Measurements from ENCODE around the gene BTAF1. TPM values are rescaled to one million over a fixed set of nuclear protein-coding genes. Genes with fewer than 3 reads are reported as not detected.

The BTAF1 gene
- total RNA-seq, 2 experiments from 2014 or later, result 42.6 to 43.6 TPM

DNA sequence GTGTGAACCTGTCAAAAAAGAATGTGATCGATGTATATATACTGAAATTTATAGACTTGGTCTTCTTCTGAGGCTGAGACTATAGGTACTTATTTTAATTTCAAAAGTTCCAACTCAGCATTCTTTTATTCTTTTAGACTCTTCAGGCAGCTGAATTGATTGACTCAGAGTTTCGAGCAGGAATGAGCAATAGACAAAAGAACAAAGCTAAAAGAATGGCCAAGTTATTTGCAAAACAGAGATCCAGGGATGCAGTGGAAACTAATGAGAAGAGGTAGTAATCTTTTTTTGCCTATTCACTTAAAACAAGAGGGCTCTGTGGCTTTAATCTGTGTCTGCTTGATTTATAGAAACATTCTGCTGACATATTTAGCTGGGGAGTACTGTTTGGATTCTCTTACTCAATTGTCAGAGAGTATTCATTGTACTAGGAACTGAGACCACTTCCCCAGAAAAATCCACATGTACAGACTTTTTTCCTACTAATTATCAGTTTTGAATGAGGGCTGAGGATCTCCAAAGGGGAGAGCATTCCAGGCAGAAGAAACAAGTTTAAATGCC lies 30.1 kb downstream of the BTAF1 start:
- intact Hi-C loops (cut with micrococcal nuclease), result no loop called here
- Mint-ChIP-seq H3K36me3 (ENCODE audit: low read depth) (peaks cover 38% of the 10 kb centered on the region), H3K27me3 (ENCODE audit: low read depth) (no peaks in the 10 kb centered on the region), H3K4me1 (ENCODE audit: low read depth) (no peaks in the 10 kb centered on the region), H3K4me3 (no peak overlapping the region), H3K27ac (no peak overlapping the region), H3K9me3 (no peaks in the 10 kb centered on the region)
- CTCF ChIA-PET, result no interaction called here
- DNase-seq, result no peak

DNA sequence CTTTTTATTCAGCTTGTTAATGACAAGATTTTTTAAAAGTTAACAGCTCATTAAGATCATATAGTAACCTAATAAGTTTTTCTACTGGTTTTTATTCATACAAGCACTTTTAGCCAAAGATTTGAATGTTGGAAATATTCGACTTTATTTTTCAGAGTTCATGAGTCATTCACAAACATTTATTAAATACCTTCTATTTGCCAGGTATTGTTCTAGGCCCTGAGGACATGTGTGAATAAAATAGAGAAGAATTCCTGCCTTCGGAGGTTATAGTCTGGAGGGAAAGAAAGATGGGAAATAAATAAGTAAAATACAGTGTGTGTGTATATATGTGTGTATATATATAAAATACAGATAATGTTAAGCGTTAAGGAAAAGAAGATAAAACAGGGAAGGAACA lies 31.5 kb downstream of the BTAF1 start:
- CTCF ChIA-PET, result no interaction called here
- Mint-ChIP-seq H3K27me3 (ENCODE audit: low read depth) (no peaks in the 10 kb centered on the region), H3K4me1 (ENCODE audit: low read depth) (no peaks in the 10 kb centered on the region), H3K36me3 (ENCODE audit: low read depth) (peaks cover 43% of the 10 kb centered on the region), H3K4me3 (no peak overlapping the region), H3K9me3 (no peaks in the 10 kb centered on the region), H3K27ac (no peak overlapping the region)
- DNase-seq, result no peak
- intact Hi-C loops (cut with micrococcal nuclease), result no loop called here

DNA sequence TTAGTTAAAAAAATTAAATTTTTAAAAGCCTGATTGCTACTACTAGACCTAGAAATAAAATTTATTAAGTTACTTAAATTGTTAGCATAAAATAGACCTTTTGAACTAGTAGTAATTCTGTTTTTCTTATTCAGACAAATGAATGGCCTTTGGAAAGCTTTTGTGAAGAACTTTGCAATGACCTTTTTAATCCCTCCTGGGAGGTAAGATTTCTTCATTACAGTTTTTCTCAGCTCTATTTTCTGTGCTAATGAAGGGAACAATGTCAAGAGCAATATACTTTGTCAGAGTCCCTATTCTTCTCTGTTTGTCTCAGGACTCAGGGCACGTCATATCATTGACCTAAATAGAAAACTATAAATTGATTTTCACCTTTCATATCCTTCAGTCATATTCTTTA lies 33.5 kb downstream of the BTAF1 start:
- Mint-ChIP-seq H3K36me3 (ENCODE audit: low read depth) (peaks cover 42% of the 10 kb centered on the region), H3K27me3 (ENCODE audit: low read depth) (no peaks in the 10 kb centered on the region), H3K4me3 (no peak overlapping the region), H3K4me1 (ENCODE audit: low read depth) (no peaks in the 10 kb centered on the region), H3K27ac (no peak overlapping the region), H3K9me3 (no peaks in the 10 kb centered on the region)
- no peak for DNase-seq
- intact Hi-C loops (cut with micrococcal nuclease), result no loop called here
- CTCF ChIA-PET, result no interaction called here

DNA sequence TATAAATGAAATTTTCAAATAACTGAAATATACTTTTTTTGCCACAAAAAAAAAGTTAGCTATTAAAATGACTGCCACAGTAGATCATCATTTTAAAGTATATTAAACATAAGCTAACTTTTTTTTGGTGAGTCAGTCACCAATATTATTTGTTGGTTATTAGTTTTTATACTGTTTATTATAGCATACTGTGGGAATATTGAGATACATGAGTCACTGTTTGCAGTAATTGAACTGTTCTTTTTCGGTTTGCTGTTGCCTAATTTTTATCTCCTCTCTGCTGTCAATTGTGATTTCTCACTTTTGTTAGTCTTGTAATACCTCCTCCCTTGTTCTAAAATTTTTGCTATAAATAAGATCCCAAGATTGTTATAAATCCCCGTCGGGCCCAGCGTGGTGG lies 45.7 kb downstream of the BTAF1 start:
- intact Hi-C loops (cut with micrococcal nuclease), result no loop called here
- Mint-ChIP-seq H3K9me3 (no peaks in the 10 kb centered on the region), H3K4me3 (no peak overlapping the region), H3K27me3 (ENCODE audit: low read depth) (no peaks in the 10 kb centered on the region), H3K4me1 (ENCODE audit: low read depth) (peaks cover 15% of the 10 kb centered on the region), H3K27ac (no peak overlapping the region), H3K36me3 (ENCODE audit: low read depth) (peaks cover 33% of the 10 kb centered on the region)
- CTCF ChIA-PET, result no interaction called here
- no peak for DNase-seq

DNA sequence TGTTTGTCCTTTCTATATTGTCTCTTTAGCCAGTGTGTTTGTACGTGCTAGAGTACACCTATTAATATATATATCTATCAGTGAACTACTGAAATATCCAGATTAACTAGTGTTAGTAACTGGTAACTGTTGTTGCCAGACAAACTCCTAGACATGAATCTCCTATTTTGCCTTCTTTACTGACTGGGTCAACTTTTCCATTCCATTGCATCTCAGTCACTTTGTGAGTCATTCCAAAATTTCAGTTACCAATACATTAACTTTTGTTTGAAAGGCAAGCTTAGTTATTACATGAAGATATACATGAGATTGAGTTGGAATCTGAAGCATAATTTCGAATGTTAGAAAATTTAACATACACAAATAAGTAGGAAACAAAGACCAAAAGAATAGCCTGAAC lies 51.4 kb downstream of the BTAF1 start:
- intact Hi-C loops (cut with micrococcal nuclease), result loop anchor here (1.0 to 2.0 kb wide), 5 partner anchors 12 to 176 kb away; partner anchors contain the start of gene BTAF1
- Mint-ChIP-seq H3K36me3 (ENCODE audit: low read depth) (peaks cover 29% of the 10 kb centered on the region), H3K27ac (peak overlapping the region; percentile 73), H3K27me3 (ENCODE audit: low read depth) (no peaks in the 10 kb centered on the region), H3K9me3 (no peaks in the 10 kb centered on the region), H3K4me3 (no peak overlapping the region), H3K4me1 (ENCODE audit: low read depth) (peaks cover 37% of the 10 kb centered on the region)
- no peak for DNase-seq
- CTCF ChIA-PET, result no interaction called here

DNA sequence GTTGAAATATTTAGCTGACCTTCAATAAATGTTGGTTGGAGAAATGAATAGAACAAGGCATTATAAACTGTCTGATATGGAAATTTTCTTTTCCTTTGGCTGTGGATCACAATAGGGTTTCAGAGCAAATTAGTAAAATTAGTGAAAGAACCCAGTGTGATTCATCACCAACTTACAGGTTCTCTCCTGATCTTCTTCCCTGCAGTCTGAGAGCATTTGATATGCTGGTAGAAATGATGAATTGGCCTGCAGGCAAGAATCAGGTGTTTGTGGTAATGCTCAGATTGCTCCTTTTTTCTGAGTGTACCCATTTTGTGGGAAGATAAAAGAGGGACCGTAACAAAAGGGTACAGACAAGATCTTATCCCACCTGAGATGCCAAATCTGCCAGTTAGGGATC lies 51.9 kb downstream of the BTAF1 start:
- Mint-ChIP-seq H3K27ac (peak overlapping the region; percentile 73), H3K4me1 (ENCODE audit: low read depth) (peaks cover 37% of the 10 kb centered on the region), H3K27me3 (ENCODE audit: low read depth) (no peaks in the 10 kb centered on the region), H3K36me3 (ENCODE audit: low read depth) (peaks cover 26% of the 10 kb centered on the region), H3K4me3 (no peak overlapping the region), H3K9me3 (no peaks in the 10 kb centered on the region)
- DNase-seq, result no peak
- CTCF ChIA-PET, result no interaction called here
- intact Hi-C loops (cut with micrococcal nuclease), result loop anchor here (1.0 to 2.0 kb wide), 5 partner anchors 12 to 176 kb away; partner anchors contain the start of gene BTAF1

DNA sequence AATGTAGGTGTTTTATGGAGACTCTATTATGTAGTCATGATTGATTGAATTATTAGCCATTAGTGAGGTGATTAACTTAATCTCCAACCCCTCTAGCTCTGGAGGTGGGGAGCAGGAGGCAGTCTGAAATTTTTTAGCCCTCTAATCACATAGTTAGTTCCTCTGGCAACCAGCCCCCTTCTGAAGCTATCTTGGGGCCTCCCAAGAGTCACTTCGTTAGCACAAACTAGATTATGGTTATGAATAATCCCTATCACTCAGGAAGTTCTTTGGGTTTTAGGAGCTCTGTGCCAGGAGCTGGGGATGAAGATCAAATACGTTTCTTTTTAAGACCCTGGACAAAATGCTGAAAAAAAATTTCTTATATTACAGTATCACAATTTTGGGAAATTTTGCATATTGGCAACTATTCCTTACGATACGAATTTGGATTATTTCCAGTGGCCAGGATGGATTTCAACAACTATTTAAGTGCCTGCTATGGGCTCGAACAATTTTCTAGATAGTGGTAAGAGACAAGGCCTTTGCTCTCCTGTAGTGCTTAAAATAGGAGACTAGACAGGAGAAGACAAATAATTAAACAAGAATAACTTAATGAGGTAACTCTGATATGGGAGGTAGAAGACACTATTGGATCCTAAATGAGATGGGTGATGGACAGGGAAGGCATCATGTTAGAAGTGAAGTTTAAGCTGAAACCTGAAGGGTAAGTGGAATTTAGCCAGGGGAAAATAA lies 52.9 kb downstream of the BTAF1 start:
- H3K36me3 Mint-ChIP-seq (ENCODE audit: low read depth), result peaks cover 27% of the 10 kb centered on the region
- no peak for DNase-seq
- intact Hi-C loops (cut with micrococcal nuclease), result no loop called here
- H3K4me1 Mint-ChIP-seq (ENCODE audit: low read depth), result peaks cover 37% of the 10 kb centered on the region
- H3K9me3 Mint-ChIP-seq, result no peaks in the 10 kb centered on the region
- no peaks in the 10 kb centered on the region for H3K27me3 Mint-ChIP-seq (ENCODE audit: low read depth)
- CTCF ChIA-PET, result interaction anchor here (0.6 kb wide), 1 partner anchor 15 kb away, joined by 4 read pairs; no protein-coding TSS in a partner anchor
- H3K4me3 Mint-ChIP-seq, result no peak overlapping the region
- no peak overlapping the region for H3K27ac Mint-ChIP-seq

DNA sequence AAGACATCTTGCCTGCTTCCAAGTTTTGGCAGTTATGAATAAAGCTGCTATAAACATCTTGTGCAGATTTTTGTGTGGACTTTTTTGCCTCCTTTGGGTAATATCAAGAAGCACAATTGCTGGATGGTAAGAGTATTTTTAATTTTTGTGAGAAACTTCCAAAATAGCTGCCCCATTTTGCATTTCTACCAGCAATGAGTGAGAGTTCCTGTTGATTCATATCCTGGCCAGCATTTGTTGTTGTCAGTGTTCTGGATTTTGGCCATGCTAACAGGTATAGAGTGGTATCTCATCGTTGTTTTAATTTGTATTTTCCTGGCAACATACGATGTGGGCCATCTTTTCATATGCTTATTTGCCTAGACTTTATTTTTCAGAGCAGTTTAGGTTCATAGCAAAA lies 53.9 kb downstream of the BTAF1 start:
- intact Hi-C loops (cut with micrococcal nuclease), result no loop called here
- DNase-seq, result no peak
- no peak overlapping the region for H3K4me3 Mint-ChIP-seq
- peaks cover 37% of the 10 kb centered on the region for H3K4me1 Mint-ChIP-seq (ENCODE audit: low read depth)
- no peaks in the 10 kb centered on the region for H3K27me3 Mint-ChIP-seq (ENCODE audit: low read depth)
- H3K9me3 Mint-ChIP-seq, result no peaks in the 10 kb centered on the region
- H3K27ac Mint-ChIP-seq, result no peak overlapping the region
- CTCF ChIA-PET, result no interaction called here
- H3K36me3 Mint-ChIP-seq (ENCODE audit: low read depth), result peaks cover 29% of the 10 kb centered on the region

DNA sequence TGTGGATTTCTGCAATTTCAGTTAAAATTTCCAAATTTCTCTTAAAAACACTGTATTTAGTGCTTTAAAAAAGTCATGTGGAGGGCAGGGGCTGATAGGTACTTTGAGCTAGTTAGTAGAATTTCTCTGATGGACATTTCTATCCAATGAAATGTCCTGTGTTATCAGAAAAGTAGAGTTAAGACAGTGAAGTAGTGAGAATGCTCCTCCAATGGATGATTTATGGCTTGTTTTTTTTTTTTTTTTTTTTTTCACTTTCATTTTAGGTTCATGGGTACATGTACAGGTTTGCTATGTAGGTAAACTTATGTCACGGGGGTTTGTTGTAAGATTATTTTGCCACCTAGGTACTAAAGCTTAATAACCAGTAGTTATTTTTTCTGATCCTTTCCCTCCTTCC lies 55.0 kb downstream of the BTAF1 start:
- Mint-ChIP-seq H3K27ac (no peak overlapping the region), H3K27me3 (ENCODE audit: low read depth) (no peaks in the 10 kb centered on the region), H3K4me3 (no peak overlapping the region), H3K36me3 (ENCODE audit: low read depth) (peaks cover 39% of the 10 kb centered on the region), H3K4me1 (ENCODE audit: low read depth) (peaks cover 31% of the 10 kb centered on the region), H3K9me3 (no peaks in the 10 kb centered on the region)
- DNase-seq, result no peak
- intact Hi-C loops (cut with micrococcal nuclease), result no loop called here
- CTCF ChIA-PET, result no interaction called here

DNA sequence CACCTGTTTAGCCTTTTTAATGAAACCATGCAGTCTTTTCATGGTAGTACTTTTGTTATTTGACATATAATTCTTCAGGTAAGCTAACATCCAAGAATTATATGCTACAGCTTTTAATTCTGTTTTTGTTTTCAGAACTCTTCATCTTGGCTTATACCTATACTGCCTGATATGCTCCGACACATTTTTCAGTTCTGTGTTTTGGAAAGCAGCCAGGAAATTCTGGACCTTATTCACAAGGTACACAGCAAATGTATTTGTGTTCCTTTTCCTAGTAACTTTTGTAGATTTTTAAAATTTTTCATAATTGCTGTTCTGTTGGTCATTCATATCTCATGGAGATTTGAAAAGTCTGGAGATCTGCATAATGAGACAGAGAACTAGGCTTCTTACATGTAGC lies 56.7 kb downstream of the BTAF1 start:
- no peak overlapping the region for H3K27ac Mint-ChIP-seq
- H3K4me1 Mint-ChIP-seq (ENCODE audit: low read depth), result peaks cover 21% of the 10 kb centered on the region
- DNase-seq, result no peak
- CTCF ChIA-PET, result no interaction called here
- H3K27me3 Mint-ChIP-seq (ENCODE audit: low read depth), result no peaks in the 10 kb centered on the region
- intact Hi-C loops (cut with micrococcal nuclease), result no loop called here
- H3K9me3 Mint-ChIP-seq, result no peaks in the 10 kb centered on the region
- peaks cover 45% of the 10 kb centered on the region for H3K36me3 Mint-ChIP-seq (ENCODE audit: low read depth)
- H3K4me3 Mint-ChIP-seq, result no peak overlapping the region

DNA sequence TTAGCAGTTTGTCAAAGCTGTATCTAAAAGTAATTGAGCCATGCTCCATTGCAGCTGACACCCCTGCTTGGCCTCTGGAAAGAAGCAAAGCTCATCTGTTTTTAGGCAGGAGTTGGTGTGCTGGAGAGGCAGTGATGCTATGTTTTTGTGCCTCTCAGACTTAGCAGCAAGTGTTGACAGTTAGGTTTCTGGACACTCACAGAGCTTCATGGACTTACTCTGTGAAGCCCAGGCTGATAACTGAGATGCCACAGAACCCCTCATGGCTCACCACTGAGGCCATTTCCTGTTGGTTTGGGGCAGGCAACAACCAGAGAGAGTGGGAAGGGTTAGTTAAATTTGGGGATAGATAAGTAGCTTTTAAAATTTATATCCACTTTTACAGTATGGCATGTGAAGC lies 59.8 kb downstream of the BTAF1 start:
- Mint-ChIP-seq H3K9me3 (no peaks in the 10 kb centered on the region), H3K4me1 (ENCODE audit: low read depth) (peaks cover 16% of the 10 kb centered on the region), H3K36me3 (ENCODE audit: low read depth) (peaks cover 47% of the 10 kb centered on the region), H3K27ac (no peak overlapping the region), H3K27me3 (ENCODE audit: low read depth) (no peaks in the 10 kb centered on the region), H3K4me3 (no peak overlapping the region)
- DNase-seq, result no peak
- CTCF ChIA-PET, result interaction anchor here (0.7 kb wide), 1 partner anchor 10 kb away, joined by 3 read pairs; no protein-coding TSS in a partner anchor
- intact Hi-C loops (cut with micrococcal nuclease), result no loop called here

DNA sequence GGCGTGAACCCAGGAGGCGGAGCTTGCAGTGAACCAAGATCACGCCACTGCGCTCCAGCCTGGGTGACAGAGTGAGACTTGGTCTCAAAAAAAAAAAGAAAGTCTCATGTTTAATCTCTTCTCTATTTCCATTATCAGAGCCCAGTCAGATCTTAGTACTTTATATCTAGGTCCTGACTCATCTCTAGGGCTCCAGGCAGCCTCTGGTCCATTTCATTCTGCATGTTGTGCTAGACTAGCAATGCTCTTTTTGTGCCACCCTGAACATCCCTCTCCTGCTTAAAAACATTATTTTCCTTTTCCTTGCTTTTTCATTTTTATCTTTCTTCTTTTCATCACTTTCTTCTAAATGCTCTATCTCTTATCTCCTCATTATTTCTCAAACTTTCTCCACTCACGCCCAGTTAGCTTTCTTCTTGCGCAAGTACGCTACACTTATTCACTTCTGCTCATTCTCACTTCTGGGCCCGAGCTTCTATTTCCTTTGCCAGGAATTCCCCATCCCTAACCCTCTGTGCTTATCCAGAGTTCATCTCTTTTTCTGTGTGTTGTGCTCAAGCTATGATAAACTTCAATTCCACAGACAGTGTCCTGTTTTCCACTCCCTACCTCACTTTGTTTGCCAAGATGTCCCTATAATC lies 63.9 kb downstream of the BTAF1 start:
- DNase-seq, result no peak
- Mint-ChIP-seq H3K4me3 (no peak overlapping the region), H3K9me3 (no peaks in the 10 kb centered on the region), H3K4me1 (ENCODE audit: low read depth) (peaks cover 16% of the 10 kb centered on the region), H3K27ac (peak overlapping the region; percentile 71), H3K27me3 (ENCODE audit: low read depth) (no peaks in the 10 kb centered on the region), H3K36me3 (ENCODE audit: low read depth) (peaks cover 50% of the 10 kb centered on the region)
- intact Hi-C loops (cut with micrococcal nuclease), result no loop called here
- CTCF ChIA-PET, result interaction anchor here (0.6 kb wide), 1 partner anchor 80 kb away, joined by 3 read pairs; no protein-coding TSS in a partner anchor

DNA sequence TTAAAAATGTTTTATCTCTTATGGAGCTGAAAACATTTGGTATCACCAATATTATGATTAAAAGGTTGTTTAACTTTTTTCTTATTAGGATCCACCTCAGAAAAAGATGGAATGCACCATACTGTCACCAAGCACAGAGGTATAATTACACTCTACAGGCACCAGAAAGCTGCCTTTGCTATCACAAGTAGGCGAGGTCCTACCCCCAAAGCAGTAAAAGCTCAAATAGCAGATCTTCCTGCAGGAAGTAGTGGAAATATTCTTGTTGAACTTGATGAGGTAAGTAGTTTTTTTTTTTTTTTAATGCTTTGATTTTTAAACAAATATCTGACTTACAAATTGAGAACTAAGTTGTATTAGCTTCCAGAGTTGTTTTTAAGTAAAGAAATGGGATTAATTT lies 68.5 kb downstream of the BTAF1 start:
- DNase-seq, result no peak
- intact Hi-C loops (cut with micrococcal nuclease), result no loop called here
- H3K4me1 Mint-ChIP-seq (ENCODE audit: low read depth), result peaks cover 6% of the 10 kb centered on the region
- H3K9me3 Mint-ChIP-seq, result no peaks in the 10 kb centered on the region
- H3K4me3 Mint-ChIP-seq, result no peak overlapping the region
- CTCF ChIA-PET, result interaction anchor here (0.7 kb wide), 1 partner anchor 15 kb away, joined by 4 read pairs; no protein-coding TSS in a partner anchor
- no peak overlapping the region for H3K27ac Mint-ChIP-seq
- H3K36me3 Mint-ChIP-seq (ENCODE audit: low read depth), result peaks cover 31% of the 10 kb centered on the region
- no peaks in the 10 kb centered on the region for H3K27me3 Mint-ChIP-seq (ENCODE audit: low read depth)
